Heart left ventricle (tissue), 13 donors: ENCODE data around the gene GPR176.

Source experiments
- POLR2A ChIP-seq, 2 donors: fragments of 450-650 bp; IDR thresholded peaks; one replicate each; pipeline ENCODE4 v1.6.1; 2017; ENCODE audit warnings: antibody characterized with exemption in 2 of 2, mild to moderate bottlenecking in 2 of 2, moderate library complexity in 2 of 2
- TF ChIP-seq, protein P1 (sequence below), 12 donors: fragments of 200-600 bp; sonication (generic) in 4 of 12; IDR thresholded peaks; one replicate each; pipeline versions ENCODE4 v1.5.0 to v1.8.0; 2018 to 2022; ENCODE audit warnings: antibody characterized with exemption in 12 of 12, mild to moderate bottlenecking in 5 of 12
- donor health status: ischemic (EF 13 %, LVEDD 7.1; RV severe dilation, severe dysfunction).
- donor health status: DM: no; HTN: yes; CAD: no.
- donor health status: DM: no; HTN: no; CAD: no.
- donor health status: ischemic (EF 25% LVEDD 6.9; RV normal size, moderate dysfunction).
- donor health status: ischemic (EF 25% LVEDD 5.7; RV mildly dilated, moderate dysfunction).
- donor health status: ischemic (EF 35%, LVEDD 5.7; RV mildly dilated, moderate dysfunction).
- donor health status: nonischemic (EF 11% LVEDD 7.7; RV severe dilation, severe dysfunction).
- donor health status: DM: yes; HTN: yes; CAD: no.
- donor health status: PGD.
- donor health status: ischemic (EF 29% LVEDD 5.4; RV normal size, mild dysfunction).
- donor health status: nonischemic (EF 23%, LVEDD 6.1; RV moderate dilation, normal function).

DNA sequence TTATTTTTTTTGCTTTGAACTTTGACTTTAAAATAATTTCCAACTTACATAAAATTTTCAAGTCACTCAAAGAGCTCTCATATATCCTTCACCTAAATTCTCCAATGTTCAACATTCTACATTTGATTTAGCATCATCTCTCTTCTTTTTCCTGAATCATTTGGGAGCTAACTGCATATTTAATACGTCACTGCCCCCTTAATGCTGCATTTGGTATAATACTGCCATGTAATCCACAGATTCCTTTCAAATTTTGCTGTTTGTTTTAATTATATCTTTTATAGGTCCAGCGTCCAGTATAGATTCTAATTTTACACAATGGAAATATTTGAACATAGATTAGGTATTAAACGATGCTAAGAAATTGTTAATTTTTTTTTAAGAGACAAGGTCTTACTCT, 11.5 kb upstream of the GPR176 start:
- TF ChIP-seq POLR2A (IDR thresholded peaks at IDR 0.05): no peak
- TF ChIP-seq, protein P1, sequence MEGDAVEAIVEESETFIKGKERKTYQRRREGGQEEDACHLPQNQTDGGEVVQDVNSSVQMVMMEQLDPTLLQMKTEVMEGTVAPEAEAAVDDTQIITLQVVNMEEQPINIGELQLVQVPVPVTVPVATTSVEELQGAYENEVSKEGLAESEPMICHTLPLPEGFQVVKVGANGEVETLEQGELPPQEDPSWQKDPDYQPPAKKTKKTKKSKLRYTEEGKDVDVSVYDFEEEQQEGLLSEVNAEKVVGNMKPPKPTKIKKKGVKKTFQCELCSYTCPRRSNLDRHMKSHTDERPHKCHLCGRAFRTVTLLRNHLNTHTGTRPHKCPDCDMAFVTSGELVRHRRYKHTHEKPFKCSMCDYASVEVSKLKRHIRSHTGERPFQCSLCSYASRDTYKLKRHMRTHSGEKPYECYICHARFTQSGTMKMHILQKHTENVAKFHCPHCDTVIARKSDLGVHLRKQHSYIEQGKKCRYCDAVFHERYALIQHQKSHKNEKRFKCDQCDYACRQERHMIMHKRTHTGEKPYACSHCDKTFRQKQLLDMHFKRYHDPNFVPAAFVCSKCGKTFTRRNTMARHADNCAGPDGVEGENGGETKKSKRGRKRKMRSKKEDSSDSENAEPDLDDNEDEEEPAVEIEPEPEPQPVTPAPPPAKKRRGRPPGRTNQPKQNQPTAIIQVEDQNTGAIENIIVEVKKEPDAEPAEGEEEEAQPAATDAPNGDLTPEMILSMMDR (IDR thresholded peaks at IDR 0.05): peak in 3 of 12 donors; percentile 13 to 25 (median 24)
